Measurements from ENCODE around the gene GOLGA6C.
"Not testable (repeated sequence)": the region's sequence is repeated elsewhere in the genome, so short reads cannot be mapped to it uniquely, and the experiment has no call there.

GOLGA6C gene

GRCh38 chr15:75252285-75252684 is 5.8 kb upstream of the GOLGA6C start:
- DNase-seq (ENCODE audit: low spot score), result not testable (repeated sequence)

- not testable (repeated sequence) for DNase-seq (ENCODE audit: low spot score)
These were observed 648 bp downstream of the GOLGA6C start for GRCh38 chr15:75258620-75259343.

GRCh38 chr15:75259873-75260272 is 1.7 kb downstream of the GOLGA6C start:
- DNase-seq (ENCODE audit: low spot score), result not testable (repeated sequence)

GRCh38 chr15:75273751-75274359 is 15.7 kb downstream of the GOLGA6C start:
- not testable (repeated sequence) for DNase-seq (ENCODE audit: low spot score)

- peak; percentile 3 for DNase-seq (ENCODE audit: low spot score)
These were observed 16.5 kb downstream of the GOLGA6C start for GRCh38 chr15:75274509-75275107.

GRCh38 chr15:75275617-75276016 is 17.5 kb downstream of the GOLGA6C start:
- DNase-seq (ENCODE audit: low spot score), result peak; percentile 1

- not testable (repeated sequence) for DNase-seq (ENCODE audit: low spot score)
These were observed 20.4 kb downstream of the GOLGA6C start for GRCh38 chr15:75278497-75278896.

GRCh38 chr15:75282572-75282971 is 24.4 kb downstream of the GOLGA6C start, which contains the start of gene GOLGA6D:
Gene GOLGA6D, plus strand, starts transcription at chr15:75282835. Its CDS starts 41 bp downstream, at chr15:75282876.
- not testable (repeated sequence) for DNase-seq (ENCODE audit: low spot score)

GRCh38 chr15:75284152-75284551 is 26.0 kb downstream of the GOLGA6C start:
- DNase-seq (ENCODE audit: low spot score), result not testable (repeated sequence)

GRCh38 chr15:75293660-75294059 is 35.5 kb downstream of the GOLGA6C start:
- DNase-seq (ENCODE audit: low spot score), result not testable (repeated sequence)

- DNase-seq (ENCODE audit: low spot score), result not testable (repeated sequence)
These were observed 40.6 kb downstream of the GOLGA6C start for GRCh38 chr15:75298541-75299310.

- not testable (repeated sequence) for DNase-seq (ENCODE audit: low spot score)
These were observed 41.2 kb downstream of the GOLGA6C start for GRCh38 chr15:75299311-75299688.

GRCh38 chr15:75300026-75300425 is 41.9 kb downstream of the GOLGA6C start:
- DNase-seq (ENCODE audit: low spot score), result not testable (repeated sequence)

- no peak for DNase-seq (ENCODE audit: low spot score)
These were observed 44.2 kb downstream of the GOLGA6C start for GRCh38 chr15:75302318-75302717.

- DNase-seq (ENCODE audit: low spot score), result not testable (repeated sequence)
These were observed 44.6 kb downstream of the GOLGA6C start for GRCh38 chr15:75302753-75303152.

GRCh38 chr15:75306188-75306587 is 48.1 kb downstream of the GOLGA6C start:
- no peak for DNase-seq (ENCODE audit: low spot score)

- no peak for DNase-seq (ENCODE audit: low spot score)
These were observed 49.8 kb downstream of the GOLGA6C start for GRCh38 chr15:75307778-75308390.

- DNase-seq (ENCODE audit: low spot score), result no peak
These were observed 51.6 kb downstream of the GOLGA6C start for GRCh38 chr15:75309711-75310110.

GRCh38 chr15:75312548-75312947 is 54.4 kb downstream of the GOLGA6C start:
- not testable (repeated sequence) for DNase-seq (ENCODE audit: low spot score)

- no peak for DNase-seq (ENCODE audit: low spot score)
These were observed 55.1 kb downstream of the GOLGA6C start for GRCh38 chr15:75313116-75313845.
